ENCODE results near the gene UMODL1.
"Not testable (repeated sequence)": the region's sequence is repeated elsewhere in the genome, so short reads cannot be mapped to it uniquely, and the experiment has no call there.

UMODL1 gene

DNA sequence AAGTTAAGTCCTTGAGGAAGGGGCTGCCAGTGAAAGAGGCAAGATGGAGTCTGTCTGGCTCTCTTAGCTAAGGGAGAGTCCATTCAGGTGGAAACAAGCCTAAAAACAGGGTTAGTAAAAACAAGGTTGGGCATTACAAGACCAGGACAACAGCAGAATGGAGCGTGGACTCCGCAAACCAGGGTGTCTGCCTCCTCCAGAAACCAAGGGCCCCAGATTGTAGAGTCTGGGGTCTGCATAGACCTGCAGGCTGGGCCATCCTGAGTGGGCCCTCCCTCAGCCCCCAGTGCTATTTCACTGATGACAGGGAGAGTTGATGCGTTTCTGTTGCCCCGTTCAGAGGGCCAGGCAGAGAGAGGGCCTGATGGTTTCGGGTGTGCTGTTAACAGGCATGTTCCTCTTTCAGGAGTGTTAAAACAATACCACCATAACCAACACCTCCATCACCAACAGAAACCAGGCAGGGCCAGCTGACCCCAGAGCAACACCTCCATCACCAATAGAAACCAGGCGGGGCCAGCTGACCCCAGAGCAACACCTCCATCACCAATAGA lies 6.6 kb downstream of the UMODL1 start:
- DNase-seq (ENCODE audit: insufficient read length, low spot score); FAIRE-seq: not testable (repeated sequence)

DNA sequence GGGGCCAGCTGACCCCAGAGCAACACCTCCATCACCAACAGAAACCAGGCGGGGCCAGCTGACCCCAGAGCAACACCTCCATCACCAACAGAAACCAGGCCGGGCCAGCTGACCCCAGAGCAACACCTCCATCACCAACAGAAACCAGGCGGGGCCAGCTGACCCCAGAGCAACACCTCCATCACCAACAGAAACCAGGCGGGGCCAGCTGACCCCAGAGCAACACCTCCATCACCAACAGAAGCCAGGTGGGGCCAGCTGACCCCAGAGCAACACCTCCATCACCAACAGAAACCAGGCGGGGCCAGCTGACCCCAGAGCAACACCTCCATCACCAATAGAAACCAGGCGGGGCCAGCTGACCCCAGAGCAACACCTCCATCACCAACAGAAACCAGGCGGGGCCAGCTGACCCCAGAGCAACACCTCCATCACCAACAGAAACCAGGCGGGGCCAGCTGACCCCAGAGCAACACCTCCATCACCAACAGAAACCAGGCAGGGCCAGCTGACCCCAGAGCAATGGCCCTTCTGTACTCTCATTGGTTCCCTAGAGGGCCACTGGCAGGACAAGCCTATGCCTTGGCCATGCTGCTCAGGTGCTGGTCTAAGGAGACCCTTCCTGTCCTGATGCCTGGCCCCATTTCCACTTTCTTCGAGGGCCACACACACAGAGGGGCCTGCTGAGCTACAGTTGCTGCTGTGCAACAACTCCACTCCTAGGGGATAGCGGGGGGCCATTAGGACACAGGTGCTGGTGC lies 7.3 kb downstream of the UMODL1 start:
- DNase-seq (ENCODE audit: insufficient read length, low spot score); FAIRE-seq: not testable (repeated sequence)

DNA sequence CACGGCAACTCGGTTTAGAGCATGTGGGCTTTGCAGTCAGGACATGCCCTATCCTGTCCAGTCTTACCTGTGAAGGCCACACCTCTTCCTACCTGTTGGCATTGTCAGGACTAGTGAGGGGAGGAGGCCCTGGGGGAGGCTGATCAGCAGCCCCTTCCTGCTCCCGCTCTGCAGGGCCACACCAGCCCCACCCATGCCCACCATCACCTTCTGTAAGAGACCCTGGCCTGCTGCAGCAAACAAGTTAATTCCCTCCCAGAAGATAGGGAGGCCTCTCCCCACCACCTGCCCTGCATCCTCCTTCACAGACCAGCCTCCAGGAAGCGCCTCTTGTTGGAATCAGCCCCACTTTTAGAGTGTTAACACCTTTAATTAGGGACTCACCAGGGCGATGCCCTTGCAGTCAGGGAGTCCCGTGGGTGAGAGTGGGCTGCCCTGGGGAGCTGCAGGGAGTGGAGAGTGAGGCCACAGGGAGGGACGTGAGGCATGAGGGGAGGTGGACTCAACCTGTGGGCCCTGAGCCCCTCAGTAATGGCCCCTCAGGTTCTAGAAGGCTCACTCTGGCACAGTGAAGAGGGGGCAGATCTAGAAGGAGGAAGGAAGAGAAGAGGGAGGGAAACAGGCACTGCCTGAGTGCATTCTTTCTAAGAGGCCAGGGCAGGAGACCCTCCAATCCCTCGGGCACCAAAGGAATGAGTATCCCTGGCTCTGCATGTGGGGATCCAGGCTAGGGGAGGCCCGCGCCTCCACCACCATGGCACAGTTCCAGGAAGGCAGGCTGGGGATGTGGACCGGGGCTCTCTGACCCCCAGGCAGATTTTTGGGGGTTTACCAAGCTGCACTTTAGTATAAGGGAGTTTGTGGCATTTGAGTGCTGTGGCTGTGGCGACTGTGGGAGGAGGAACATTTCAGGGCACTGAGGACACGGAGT lies 8.2 kb downstream of the UMODL1 start:
- FAIRE-seq: no peak
- no peak for DNase-seq (ENCODE audit: insufficient read length, low spot score)

DNA sequence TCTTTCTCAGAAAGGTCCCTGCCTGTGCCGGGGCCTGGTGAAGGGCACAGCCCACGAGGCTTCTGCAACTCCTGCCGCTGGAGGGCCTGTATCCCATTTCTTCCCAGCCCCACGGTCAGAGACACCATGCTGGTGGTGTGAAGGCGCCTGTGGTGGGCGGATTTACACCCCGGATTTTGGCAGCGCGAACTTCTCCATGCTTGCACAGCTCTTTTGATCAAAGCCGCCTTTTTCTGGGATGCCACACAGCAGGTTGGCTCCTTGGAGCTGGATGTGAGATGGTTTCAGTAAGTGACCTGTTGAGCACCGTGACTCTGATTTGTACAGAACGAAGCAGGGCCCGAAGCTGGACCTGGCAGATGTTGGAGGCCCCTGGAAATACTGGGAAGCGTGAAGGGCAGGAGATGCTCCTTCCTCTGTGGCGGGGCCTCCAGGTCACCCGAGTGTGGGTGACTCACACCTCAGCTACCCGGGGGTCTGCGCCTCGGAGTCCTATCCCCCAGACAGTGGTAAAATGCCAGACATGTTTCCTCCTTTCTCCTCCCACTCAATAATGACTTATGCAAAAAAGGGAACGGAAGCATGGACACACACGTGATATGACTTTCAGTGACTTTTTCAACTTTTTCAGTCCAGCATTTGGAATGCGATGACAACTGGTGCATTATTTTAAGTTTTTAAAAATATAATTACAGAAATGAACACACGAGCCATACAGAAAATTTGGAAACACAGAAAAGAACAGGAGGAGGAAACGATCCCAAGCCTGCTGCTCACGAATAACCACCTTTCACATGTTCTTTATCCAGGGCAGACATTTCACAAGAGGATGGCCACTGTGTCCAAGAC lies 9.0 kb downstream of the UMODL1 start:
- FAIRE-seq (no peak), DNase-seq (ENCODE audit: insufficient read length, low spot score) (no peak)

DNA sequence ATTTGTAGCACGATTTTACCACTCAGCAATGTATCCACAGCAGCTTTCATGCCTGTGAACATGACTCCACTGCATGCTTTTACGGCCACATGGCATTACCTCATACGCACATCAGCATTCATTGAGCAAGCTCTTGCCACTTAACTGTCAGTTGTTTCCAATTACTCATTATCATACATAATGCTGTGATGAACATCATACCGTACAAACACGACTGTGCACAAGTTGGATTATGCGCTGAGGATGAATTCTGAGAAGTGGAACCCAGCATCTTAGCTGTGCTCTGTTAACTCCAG lies 9.6 kb downstream of the UMODL1 start:
- FAIRE-seq: peak; percentile 9
- DNase-seq (ENCODE audit: insufficient read length, low spot score): no peak

DNA sequence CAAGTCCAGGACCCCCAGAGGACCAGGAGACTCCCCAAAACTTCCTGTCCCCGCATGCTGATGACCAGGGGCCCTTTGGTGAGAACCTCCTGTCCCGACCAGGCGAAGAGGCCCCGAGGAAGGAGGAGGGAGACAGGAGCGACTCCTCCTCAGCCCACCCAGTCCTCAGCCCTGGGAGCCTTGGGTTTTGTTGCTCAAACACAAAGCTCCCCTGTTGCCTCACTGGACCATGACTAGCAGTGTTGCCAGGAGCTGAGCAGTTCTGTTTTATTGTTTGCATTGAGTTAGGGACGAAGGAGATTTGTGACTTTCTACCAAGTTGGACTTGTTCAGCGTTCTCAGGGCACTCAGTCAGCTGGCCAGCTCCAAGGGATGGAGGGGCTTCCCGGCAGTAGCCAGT lies 10.0 kb downstream of the UMODL1 start:
- FAIRE-seq (no peak), DNase-seq (ENCODE audit: insufficient read length, low spot score) (no peak)

DNA sequence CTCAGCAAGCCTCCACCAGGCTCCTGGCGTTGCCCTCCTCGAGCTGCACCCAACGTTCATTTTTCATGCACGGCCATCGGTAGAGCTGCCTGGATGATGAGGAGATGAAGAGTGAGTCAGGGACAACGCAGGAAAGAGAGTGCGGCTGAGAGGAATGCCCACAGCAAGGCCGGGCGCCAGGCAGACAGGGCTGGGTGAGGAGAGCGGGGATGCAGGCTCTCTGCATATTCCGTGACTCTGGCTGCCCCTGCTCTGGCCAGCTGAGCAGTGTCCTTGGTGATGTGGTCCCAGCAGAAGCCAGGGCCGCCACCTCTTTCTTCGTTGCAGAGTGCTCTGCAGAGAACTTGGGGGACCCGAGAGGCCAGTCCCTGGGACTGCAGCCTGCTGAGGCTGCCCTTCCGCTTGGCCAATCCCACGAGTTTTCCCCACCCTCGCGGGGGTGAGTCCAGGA lies 10.8 kb downstream of the UMODL1 start:
- DNase-seq (ENCODE audit: insufficient read length, low spot score): no peak
- FAIRE-seq: no peak

DNA sequence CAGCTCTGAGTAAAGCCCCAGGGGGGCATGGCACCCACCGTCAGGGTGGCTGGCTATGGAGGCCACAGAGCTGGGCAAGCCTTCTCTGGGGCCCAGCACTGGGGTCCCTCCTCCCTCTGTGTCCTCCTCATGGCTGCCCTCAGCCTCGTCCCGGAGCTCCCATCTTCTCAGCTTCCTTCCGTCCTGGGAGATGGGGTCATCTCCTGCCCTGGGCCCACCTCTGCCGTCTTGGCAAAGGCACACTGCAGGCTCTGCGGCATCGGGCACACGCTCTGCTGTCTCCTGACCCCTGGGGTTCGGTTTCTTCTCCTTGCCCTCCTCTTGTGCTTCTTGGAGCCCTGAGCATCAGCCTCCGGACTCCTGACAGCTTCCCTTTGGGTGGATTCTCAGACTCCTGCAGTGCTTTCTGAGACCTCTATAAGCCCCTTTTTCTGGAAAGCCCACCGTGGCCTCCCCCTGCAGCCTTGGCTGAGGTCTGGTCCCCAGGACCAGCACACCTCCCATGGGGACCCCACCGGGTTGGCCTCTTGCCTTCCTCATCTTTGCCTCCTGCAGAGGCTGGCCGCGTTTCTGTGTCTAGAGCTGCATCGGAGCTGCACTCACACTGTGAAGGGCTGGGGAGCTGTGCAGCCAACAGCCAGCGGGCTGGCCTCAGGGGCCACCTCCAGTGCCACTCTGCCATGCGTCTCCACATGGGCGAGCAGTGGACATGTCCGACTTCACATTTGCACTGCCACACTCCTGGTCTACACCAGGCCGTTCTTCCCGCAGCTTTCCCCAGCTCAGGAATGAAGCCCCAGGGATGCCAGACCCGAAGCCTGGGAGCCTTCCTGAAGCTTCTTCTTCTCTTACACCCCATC lies 11.6 kb downstream of the UMODL1 start:
- no peak for FAIRE-seq
- DNase-seq (ENCODE audit: insufficient read length, low spot score): no peak

DNA sequence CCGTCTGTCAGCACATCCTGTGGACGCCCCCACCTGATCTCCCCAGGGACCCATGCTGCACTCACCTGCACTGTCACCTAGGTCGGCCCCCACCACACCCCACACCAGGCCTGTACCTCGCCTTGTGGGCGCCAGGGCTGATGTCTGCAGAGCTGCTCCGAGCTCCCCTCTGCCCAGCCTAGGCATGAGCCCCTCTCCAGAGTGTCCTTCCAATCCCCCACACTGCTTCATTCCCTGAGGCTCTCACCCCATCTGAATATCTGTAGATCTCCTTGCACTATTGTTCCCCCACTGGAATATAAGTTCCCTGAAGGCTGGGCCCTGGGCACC lies 12.2 kb downstream of the UMODL1 start:
- FAIRE-seq (no peak), DNase-seq (ENCODE audit: insufficient read length, low spot score) (no peak)

DNA sequence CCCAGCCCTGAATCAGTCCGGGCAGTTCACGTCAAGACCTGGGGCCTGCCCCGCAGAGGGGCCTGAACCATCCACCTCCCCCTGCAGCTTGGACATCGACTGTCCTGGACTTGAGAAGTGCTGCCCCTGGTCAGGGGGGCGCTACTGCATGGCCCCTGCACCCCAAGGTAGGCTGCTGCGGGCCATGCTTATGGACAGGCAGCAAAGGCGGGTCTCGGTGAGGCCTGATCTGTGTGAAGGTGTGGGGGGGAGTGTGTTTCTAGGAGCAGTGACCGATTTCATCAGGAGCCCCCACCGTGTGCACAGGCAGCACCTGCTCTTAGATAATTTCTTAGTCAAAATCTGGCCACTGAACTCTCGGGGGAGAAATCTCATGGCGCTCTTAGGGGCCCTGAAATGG lies 13.0 kb downstream of the UMODL1 start:
- FAIRE-seq: no peak
- no peak for DNase-seq (ENCODE audit: insufficient read length, low spot score)

DNA sequence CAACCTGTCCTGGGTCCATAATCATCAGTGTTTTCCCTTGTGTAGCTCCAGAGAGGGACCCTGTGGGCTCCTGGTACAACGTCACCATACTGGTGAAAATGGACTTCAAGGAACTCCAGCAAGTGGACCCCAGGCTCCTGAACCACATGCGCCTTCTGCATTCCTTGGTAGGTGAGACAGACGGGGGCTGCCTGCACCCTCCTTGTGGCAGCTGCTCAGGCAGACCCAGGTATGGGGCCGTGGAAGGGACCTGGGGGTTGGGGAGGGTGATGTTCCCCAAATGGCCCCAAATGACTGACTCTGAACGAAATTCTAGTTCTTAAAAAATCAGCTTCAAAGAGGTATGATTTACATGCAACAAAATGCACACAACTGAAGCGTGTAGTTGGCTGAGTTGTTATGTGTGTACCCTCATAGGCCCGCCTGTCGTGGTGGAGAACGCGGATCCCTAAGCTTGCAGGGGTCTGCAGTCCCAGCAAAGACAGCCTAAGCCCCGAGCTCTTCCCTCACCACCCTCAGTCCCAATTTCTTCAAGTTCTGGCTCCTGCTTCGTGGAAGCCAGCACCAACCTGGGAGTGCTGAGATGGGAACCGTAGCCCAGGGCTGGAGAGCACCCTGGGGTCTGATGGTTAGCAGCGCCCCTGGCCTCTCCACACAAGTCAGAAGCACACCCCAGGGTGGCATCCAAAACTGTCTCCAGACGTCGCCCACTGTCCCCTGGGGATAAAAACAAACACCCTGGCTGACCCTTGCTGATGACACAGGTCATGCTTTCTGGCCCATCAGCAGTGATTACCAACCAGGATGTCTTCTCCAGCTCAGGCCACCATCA lies 14.3 kb downstream of the UMODL1 start:
- DNase-seq (ENCODE audit: insufficient read length, low spot score) (no peak), FAIRE-seq (no peak)

DNA sequence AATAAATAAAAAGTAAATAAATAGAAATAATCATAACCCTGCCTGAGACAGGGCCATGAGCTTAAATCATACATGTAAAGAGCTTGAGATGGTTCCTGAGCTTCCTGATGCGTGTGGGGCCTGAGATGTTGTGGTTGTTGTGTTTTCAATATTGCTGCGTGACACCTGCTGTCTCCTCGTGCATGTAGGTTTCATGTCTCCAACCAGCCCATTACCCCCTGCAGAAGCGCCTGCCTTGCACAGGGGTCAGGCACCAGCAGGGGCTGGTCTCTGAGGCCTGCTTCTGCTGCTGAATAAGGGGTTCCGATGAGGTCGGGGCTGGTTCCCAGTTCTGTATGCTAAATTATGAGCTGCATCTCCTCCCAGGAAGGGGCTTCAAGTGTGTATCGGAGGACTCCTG lies 15.9 kb downstream of the UMODL1 start:
- FAIRE-seq: no peak
- no peak for DNase-seq (ENCODE audit: insufficient read length, low spot score)

DNA sequence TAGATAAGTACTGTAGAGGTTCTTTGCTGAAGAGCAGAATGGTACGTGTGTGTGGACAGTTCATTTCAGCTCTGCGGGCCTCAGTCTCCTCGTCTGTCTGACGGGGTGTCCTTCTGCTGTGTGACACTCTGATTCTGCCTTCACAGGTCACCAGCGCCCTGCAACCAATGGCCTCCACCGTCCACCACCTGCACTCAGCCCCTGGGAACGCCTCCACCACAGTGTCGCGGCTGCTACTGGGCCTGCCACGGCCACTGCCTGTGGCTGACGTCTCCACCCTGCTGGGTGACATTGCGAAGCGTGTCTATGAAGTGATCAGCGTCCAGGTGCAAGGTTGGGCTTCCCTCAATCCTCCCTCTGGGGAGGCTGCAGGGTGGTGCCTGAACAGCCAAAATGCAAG lies 17.0 kb downstream of the UMODL1 start:
- FAIRE-seq (no peak), DNase-seq (ENCODE audit: insufficient read length, low spot score) (no peak)

DNA sequence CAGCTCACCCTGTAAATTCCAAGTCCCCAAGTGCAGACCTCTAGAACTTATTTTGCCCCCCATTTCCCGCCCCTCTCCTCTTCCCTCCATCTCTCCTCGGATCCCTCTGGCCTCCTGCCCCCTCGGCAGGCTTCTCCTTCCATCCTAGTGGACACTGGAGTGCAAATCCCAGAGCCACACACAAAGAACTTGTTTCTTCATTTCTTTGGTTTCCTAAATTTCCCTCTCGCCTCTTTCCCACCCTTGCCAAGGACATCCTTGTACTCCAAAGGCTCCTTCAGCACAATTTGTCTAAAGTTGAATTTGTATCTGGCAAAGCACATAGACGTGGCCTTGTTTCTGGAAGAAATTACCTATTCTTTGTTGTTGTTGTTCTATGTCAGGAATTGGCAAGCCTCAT lies 17.5 kb downstream of the UMODL1 start:
- DNase-seq (ENCODE audit: insufficient read length, low spot score) (no peak), FAIRE-seq (no peak)

DNA sequence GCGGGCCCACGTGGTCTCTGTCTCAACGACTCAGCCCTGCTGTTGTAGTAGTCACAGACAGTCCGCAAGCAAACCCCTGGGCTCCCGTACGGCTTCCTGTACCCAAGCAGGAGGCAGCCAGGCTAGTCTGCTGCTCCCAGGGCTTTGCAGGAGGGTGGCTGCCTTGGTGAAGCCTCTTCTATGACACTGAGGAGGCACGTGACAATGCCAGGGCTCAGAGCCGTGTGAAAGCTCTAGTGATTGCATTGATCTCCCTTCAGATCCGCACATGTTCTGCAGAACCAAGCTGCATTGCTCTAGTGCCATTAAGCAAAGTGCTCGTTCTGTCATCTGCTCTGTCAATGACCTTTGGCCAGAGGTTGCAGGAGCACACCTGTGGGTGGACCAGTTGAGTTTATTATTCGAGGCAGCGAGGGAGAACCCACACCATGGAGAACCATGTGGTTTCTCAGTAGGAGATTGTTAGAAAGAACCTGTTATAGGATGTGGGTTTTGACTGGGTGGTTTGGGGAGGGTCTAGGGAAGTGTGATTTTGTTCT lies 18.0 kb downstream of the UMODL1 start:
- FAIRE-seq (no peak), DNase-seq (ENCODE audit: insufficient read length, low spot score) (no peak)

DNA sequence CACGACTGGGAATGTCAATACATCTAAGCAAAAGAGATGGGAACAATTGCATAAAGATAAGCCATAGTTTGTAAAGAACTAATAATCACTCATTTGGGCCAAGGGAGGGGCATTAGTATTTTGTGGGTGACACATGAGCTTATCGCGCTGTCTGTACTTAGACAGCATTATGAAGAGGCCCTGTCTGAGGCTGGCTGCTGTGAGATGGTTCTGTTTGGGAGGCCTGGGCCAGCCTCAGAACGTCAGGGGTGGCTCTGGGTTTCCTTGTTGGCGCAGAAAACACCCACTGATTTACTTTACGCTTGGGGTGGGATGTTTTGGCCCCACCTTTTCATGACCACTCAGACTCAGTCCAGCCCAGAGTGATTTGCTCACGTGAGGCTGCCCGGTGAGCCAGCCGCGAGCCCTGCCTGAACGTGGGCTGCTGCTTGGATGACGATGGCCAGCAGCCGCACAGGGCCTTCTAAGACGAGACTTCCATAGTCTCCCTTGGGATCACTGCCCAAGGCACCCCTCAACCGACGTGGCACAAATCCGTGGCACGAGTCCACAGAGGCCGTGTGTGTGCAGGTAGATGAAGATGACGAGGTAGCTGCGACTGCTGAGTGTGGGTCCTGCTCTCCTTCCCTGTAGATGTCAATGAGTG lies 18.7 kb downstream of the UMODL1 start:
- FAIRE-seq (no peak), DNase-seq (ENCODE audit: insufficient read length, low spot score) (no peak)

DNA sequence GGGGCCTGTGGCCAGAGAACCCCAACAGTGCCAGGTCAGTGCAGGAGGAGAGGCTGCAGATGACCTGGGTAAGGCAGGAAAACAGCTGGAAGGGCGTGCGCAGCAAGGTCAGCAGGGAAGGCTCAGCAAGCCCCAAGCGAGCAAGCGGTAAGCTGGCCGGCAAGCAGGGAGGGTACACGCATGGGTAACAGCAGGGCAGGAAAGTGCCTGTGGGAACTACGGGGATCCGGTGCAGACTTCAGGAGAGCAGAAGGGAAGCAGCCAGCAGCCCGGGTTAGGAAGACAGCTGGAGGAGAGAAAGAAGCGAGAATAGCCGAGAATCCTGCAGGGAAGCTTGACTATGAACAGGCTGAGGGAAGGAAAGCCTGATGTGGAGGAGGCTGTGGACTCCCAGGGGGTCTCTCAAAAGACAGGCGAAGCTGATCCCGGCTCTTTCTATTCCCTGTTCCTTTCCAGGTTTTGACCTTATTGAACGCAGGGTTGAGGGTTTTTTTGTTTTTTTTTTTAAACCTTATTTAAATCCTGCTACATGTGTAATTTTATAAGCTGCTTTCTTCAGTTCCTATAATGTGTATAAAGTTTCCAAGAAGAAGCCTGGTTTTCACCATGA lies 20.9 kb downstream of the UMODL1 start:
- DNase-seq (ENCODE audit: insufficient read length, low spot score) (no peak), FAIRE-seq (no peak)

DNA sequence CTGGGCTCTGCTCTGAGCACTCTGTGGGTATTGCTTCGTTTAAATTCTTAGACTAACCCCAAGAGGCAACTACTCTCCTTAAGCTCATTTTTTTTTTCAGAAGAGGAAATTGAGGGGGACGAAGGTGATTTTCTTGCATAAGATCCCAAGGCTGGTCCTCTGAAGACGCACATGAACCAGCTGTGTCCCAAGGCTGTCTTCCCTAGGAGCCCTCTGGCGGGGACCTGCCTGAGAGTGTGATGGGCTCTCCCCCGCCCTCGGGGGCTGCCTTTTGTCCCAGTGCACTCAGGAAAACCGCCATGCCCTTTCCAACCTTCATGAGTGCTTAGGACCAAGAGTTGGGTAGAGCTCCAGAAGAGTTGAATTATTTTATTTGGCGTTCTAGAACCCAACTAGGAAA lies 21.7 kb downstream of the UMODL1 start:
- FAIRE-seq (no peak), DNase-seq (ENCODE audit: insufficient read length, low spot score) (no peak)
